ENCODE results near the gene HES5. TPM values are rescaled to one million over a fixed set of nuclear protein-coding genes. Genes with fewer than 3 reads are reported as not detected.

Gene HES5
- total and polyA plus RNA-seq, 2 of the 4 experiments (the other 2 are of a cell fraction) = not detected

DNA sequence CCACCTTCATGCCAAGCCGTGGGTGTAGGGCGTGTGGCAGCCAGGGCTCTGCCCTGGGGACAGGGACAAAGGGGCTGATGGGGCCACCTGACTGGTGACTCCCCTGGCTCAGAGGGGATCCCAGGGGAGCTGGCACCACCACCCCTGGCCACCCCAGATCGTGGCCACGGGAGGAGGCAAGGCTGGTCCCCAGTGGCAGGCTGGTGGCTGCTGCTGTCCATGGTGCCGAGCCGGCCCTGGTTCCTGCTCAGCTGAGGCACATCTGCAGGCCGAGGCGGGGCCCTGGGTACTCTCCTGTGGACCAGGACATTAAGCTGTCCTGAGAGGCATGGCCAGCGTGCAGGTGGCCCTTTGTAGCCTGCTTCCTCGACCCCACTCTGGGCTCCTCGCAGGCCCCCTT is 47.5 kb downstream of the HES5 start:
- Histone ChIP-seq H3K27ac (ENCODE audit: insufficient read depth, low read length) (no peak overlapping the region), H4K5ac (ENCODE audit: low read depth, low read length) (no peak overlapping the region), H2BK15ac (ENCODE audit: low read depth, low read length) (no peak overlapping the region), H3K9ac (ENCODE audit: low read depth, low read length) (no peak overlapping the region), H2BK5ac (ENCODE audit: low read depth, low read length, poor library complexity, severe bottlenecking) (no peak overlapping the region), H3K18ac (ENCODE audit: low read depth, low read length) (no peak overlapping the region), H3K4me3 (ENCODE audit: insufficient read depth, low read depth, low read length) (no peak overlapping the region), H2AFZ (replicated peaks; ENCODE audit: low read length, poor library complexity) (no peak overlapping the region), H2AK9ac (replicated peaks; ENCODE audit: low read depth, low read length, poor library complexity) (no peak overlapping the region), H3K4me2 (ENCODE audit: low read depth, low read length) (no peak overlapping the region), H4K8ac (ENCODE audit: low read depth in 2 of 2, low read length in 2 of 2) (no peak overlapping the region), H3K9me1 (ENCODE audit: insufficient read depth, low read length) (peaks cover 3% of the 10 kb centered on the region; the same call in 1 of the 2 replicates), H2AK5ac (ENCODE audit: low read depth, low read length) (no peak overlapping the region), H2BK120ac (ENCODE audit: low read depth, low read length) (no peak overlapping the region), H3K4me1 (ENCODE audit: control insufficient read depth, insufficient read depth, low read length) (no peaks in the 10 kb centered on the region), H3K36me3 (ENCODE audit: control insufficient read depth, insufficient read depth, low read length) (no peaks in the 10 kb centered on the region), H3K9me3 (ENCODE audit: control insufficient read depth, insufficient read depth, low read length) (no peaks in the 10 kb centered on the region), H3K14ac (replicated peaks; ENCODE audit: low read depth, low read length) (no peak overlapping the region), H2BK20ac (ENCODE audit: low read depth, low read length) (no peak overlapping the region), H3K23ac (ENCODE audit: low read depth, low read length) (no peak overlapping the region), H3K4ac (ENCODE audit: low read depth, low read length) (no peak overlapping the region), H4K91ac (ENCODE audit: insufficient read depth, low read depth, low read length) (no peak overlapping the region), H4K20me1 (ENCODE audit: insufficient read depth, low read length) (no peaks in the 10 kb centered on the region), H3K79me1 (ENCODE audit: low read depth in 1 of 2, low read length in 2 of 2) (no peaks in the 10 kb centered on the region), H3K27me3 (ENCODE audit: control insufficient read depth, insufficient read depth, low read length) (peaks cover 3% of the 10 kb centered on the region; the same call in 1 of the 2 replicates), H3K56ac (ENCODE audit: extremely low read depth, insufficient read depth, low read length) (no peak overlapping the region)
- ChIA-PET CTCF (no interaction called here), POLR2A (ENCODE audit: unreplicated experiment) (no interaction called here)
- 49% methylated on average over 5 of the region's 11 CpGs; no CpG with 5 or more reads in 1 of the 2 experiments for WGBS, 2 experiments (ENCODE audit: extremely low coverage in 2 of 2, insufficient read length in 1 of 2)
- TF ChIP-seq RAD21 (IDR thresholded peaks at IDR 0.05; ENCODE audit: low read length) (no peak), MAFK (IDR thresholded peaks at IDR 0.05; ENCODE audit: low read depth, low read length) (no peak), CEBPB (IDR thresholded peaks at IDR 0.05; ENCODE audit: low read depth, low read length) (no peak), FOS (IDR thresholded peaks at IDR 0.05; ENCODE audit: low read depth, low read length) (no peak), MAZ (IDR thresholded peaks at IDR 0.05; ENCODE audit: borderline replicate concordance, low read depth, low read length) (no peak), MXI1 (IDR thresholded peaks at IDR 0.05; ENCODE audit: borderline replicate concordance, low read depth, low read length) (no peak), POLR2A (IDR thresholded peaks at IDR 0.05; ENCODE audit: low read depth, low read length) (no peak), BHLHE40 (IDR thresholded peaks at IDR 0.05; ENCODE audit: low read depth, low read length) (no peak)
- TF ChIP-seq, protein P1, sequence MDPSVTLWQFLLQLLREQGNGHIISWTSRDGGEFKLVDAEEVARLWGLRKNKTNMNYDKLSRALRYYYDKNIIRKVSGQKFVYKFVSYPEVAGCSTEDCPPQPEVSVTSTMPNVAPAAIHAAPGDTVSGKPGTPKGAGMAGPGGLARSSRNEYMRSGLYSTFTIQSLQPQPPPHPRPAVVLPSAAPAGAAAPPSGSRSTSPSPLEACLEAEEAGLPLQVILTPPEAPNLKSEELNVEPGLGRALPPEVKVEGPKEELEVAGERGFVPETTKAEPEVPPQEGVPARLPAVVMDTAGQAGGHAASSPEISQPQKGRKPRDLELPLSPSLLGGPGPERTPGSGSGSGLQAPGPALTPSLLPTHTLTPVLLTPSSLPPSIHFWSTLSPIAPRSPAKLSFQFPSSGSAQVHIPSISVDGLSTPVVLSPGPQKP (IDR thresholded peaks at IDR 0.05; ENCODE audit: borderline replicate concordance, low read depth, low read length) = no peak
- peak; percentile 48; the same call in 1 of the 2 replicates for ATAC-seq (ENCODE audit: low read depth)
- BruUV-seq (replicated peaks) = no TSS peak
- in situ Hi-C loops (cut with MboI; ENCODE audit: low sequenced_read_pairs) (no loop called here), intact Hi-C loops (cut with micrococcal nuclease) (no loop called here), dilution Hi-C loops (cut with HindIII; ENCODE audit: low sequenced_read_pairs, unreplicated experiment) (no loop called here)
- DNase-seq = no peak
